ENCODE results near the gene RRP1B.
"Not testable (repeated sequence)": the region's sequence is repeated elsewhere in the genome, so short reads cannot be mapped to it uniquely, and the experiment has no call there.

RRP1B gene

DNA sequence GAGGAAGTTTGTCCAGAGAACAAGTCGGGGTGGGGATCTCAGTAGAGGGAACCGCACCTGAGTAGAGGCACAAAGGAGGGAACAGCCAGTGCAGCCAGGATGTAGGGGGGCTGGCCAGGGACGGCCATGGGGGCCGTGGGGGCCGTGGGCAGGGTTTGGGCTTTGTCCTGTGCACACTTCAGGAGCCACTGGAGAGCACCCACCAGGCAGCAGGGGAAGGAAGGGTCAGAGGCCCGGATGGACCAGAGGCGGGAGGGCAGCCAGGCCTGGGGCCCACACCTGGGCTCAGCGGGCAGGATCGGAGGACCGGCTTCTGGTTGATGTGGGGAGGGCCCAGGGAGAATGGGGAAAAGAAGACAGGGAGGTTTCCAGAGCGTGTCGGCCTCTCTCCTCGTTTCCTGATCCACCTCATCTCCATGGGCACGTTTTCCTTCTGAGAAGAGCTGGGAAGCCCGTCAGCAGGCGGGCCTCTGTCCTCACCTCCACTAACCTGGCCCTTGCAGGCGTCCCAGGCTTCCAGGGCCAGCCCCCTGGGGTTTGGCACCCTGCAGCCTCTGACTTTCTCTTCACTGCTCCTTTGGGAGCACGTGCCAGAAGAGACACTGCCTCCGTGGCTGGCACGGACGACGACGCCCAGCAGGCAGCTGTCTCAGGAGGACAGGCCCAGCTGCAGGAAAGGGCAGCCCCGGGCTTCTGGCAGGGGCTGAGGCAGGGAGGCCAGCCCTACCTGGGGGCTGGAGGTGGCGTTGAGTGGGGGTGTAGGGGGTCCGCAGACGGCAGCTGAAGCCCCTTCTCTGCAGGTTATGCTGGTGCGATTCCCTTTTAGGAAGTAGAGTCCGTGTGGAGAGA lies 42.8 kb downstream of the RRP1B start:
- DNase-seq (ENCODE audit: low read depth): no peak

DNA sequence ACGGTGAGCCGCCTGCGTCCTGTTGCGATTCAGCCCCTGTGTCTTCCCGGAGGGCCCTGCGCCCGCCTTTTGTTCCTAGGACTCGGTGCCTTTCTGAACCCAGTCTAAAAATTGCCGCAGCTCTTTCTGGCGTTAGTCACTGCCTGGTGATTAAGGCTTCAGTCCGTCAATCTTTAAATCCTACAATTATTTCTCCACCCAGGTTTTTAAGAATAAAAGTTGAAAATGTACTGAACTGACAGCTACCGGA lies 43.4 kb downstream of the RRP1B start:
- no peak for DNase-seq (ENCODE audit: low read depth)

GRCh38 chr21:43703035-43703880 lies 43.9 kb downstream of the RRP1B start:
- DNase-seq (ENCODE audit: low read depth): no peak

DNA sequence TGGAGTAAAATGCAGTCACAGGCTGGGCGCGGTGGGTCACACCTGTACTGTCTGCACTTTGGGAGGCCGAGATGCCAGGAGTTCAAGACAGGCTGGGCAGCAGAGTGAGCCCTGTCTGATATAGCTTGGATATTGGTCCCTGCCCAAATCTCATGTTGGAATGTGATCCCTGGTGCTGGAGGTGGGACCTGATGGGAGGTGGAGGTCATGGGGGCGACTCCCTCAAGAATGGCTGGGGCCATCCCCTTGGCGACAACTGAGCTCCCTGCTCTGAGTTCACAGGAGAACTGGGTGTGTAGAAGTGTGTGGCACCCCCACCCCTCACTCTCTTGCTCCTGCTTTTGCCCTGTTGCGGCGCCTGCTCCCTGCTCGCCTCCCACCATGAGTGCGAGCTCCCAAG lies 48.1 kb downstream of the RRP1B start:
- no peak for DNase-seq (ENCODE audit: low read depth)

DNA sequence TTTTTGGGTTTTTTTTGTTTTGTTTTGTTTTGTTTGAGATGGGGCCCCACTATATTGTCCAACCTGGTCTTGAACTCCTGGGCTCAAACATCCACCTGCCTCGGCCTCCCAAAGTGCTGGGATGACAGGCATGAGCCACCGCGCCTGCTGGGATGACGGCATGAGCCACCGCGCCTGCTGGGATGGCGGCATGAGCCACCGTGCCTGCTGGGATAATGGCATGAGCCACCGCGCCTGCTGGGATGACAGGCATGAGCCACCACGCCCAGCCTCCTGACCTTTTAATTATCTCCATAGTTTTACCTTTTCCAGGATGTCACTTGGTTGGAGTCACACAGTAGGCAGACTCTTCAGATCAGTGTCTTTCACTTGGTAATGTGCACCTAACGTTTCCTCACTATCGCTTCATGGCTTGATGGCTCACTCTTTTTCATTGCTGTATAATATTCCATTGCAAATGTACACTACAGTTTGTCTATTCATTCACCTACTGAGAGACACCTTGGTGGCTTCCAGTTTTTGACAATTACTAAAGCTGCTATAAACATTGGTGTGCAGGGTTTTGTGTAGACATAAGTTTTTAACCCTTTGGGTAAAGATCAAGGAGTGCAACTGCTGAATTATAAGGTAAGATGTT lies 49.5 kb downstream of the RRP1B start:
- DNase-seq (ENCODE audit: low read depth): no peak

- DNase-seq (ENCODE audit: low read depth): no peak
These were observed 53.0 kb downstream of the RRP1B start for GRCh38 chr21:43712268-43712942.

DNA sequence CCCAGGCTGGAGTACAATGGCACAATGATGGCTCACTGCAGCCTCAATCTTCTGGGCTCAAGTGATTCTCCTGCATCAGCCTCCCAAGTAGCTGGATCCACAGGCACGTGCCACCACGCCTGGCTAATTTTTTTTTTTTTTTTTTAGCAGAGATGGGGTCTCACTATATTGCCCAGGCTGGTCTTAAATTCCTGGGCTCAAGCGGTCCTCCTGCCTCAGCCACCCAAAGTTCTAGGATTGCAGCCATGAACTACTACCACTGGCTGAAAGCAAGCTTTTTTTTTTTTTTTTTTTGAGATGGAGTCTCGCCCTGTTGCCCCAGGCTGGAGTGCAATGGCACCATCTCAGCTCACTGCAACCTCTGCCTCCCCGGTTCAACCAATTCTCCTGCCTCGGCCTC lies 53.8 kb downstream of the RRP1B start:
- not testable (repeated sequence) for DNase-seq (ENCODE audit: low read depth)

DNA sequence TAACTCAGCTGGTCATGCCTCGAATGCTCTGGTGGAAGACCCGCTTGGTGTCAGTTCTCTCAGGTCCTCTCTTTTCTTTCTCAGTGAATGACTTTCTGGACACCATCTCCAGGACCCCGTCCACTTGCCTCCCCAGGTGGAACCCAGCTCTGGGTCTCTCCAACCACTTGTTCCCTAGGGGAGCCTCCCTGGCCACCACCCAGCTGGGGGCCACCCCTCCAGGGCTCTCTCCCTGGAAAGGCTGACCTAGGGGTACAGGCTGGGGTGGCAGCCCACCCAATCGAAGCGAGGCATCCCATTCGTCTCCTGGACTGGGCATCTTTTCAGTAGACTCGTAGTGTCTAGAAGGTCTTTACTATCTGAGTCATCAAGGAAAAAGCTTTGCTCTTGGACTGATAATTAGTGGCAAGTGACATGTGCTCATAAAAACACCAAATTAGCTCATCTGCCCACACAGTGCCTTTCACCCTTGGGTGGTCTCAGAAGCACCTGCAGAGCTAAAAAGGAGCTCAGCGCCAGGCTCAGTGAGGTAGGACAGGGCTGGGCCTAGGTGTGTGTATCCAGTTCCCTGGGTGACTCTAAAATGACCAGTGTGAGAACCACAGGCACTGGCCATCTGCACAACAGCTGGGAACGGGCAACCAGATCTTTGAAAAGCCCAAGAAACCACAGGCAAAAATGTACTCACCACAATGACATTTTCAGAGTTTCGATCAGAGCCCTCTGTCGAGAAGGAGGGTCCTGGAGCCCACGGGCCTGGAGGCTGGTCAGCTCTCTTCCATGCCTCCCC lies 57.2 kb downstream of the RRP1B start:
- DNase-seq (ENCODE audit: low read depth): no peak

DNA sequence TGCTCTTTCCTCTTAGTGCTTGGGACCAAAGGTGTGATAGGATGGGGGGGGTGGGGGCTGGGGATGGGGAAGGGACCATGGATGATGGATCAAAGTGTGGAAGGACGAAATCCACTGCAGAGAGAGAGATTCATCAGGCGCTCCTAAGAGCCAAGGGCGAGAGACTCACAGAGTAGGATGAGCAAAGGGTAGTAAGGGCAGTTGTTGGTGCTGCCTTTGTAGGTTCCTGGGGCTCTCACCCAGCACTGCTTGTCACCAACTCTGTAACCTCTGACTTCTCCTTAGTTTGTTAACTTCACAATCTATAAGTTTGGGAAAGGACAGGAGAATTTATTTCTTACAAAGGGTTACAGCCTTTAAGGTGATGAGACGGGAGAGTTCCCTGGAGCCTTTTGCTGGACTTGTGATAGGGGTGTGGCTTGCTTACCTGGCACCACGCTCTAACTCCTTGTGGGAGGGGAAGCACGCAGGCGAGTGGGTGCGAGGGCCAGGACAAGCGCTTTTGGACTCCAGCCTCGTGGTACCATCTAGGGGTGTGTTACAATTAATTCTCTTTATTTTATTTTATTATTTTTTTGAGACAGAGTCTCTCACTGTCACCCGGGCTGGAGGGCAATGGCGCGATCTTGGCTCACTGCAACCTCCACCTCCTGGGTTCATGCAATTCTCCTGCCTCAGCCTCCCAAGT lies 58.0 kb downstream of the RRP1B start:
- no peak for DNase-seq (ENCODE audit: low read depth)

- no peak for DNase-seq (ENCODE audit: low read depth)
These were observed 58.9 kb downstream of the RRP1B start for GRCh38 chr21:43717967-43718871.

DNA sequence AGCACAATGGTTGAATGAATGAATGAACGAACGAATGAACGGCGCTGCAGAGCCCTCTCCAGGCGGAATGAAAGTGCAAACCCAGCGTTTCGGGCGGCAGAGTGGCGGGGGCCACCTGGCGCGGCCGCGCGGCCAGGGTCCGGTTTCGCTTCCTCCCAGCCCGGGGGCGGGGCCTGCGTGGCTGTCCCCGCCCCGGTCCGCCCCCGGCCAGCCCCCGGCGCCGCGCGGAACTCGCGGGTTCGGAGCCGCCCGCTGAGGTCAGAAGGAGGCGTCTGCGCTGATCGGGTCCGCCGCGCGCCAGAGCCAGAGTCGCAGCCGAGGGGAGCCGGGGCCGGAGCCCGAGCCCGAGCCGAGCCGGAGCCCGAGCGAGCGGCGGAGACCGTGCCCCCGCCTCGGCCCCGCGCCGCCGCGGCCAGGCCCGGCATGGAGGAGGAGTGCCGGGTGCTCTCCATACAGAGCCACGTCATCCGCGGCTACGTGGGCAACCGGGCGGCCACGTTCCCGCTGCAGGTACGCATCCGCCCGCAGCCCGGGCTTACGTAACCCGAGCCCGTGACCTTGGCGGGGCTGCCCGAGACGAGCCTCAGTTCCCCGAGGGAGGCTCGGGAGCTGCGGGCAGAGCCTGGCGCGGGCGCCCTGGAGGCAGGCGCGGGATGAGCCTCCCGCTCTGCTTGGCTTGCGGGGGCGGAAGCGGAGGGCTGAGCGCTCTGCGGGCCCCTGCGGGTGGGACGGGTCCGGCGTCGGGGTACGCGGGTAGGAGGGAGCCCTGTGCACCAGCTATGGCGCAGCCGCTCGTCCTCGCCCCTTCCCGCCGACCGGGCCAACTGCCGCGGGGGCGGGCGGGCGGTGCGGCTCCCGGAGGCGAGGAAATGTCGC lies 59.8 kb downstream of the RRP1B start, which contains the start of gene PDXK:
Gene PDXK (plus strand): TSS at position 258 of the 876 bp plus-strand sequence. CDS start 166 bp downstream, at position 424.
- peak; percentile 66 for DNase-seq (ENCODE audit: low read depth)

DNA sequence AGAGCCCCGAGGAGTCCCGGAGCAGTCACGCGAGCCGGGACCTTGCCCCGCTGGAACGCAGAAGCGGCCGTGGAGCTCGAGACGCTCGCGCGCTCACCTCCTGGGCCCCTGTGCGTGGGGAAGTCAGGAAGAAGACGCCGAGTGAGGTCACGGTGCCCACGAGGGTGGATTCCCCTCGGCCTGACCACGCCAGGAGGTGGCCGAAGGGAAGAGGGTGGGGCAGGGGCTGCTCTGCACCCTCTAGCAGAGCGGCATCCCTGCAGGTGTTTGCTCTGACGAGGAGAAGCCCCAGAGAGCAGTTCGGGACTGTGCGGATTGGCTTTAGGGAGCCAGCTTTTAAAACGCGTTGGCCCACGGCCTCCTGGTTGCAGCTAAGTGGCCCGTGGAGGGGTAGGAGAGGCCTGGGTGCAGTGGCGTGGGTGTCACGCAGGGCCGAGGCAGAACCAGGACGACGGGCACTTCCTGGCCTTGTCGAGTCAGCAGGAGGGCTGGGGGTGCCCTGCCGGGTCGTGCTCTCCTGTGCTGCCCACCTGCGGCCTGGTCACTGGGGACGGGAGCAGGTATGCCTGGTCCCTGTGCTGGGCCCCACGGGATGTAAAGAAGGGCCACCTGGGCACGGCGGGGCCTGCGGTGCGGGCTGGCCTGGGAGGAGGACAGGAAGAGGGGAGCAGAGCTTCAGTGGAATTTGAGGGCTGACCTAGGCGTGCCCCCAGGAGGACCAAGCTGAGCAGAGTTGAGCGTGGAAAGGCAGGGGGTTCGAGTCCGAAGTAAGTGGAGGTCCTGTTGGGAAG lies 60.6 kb downstream of the RRP1B start:
- DNase-seq (ENCODE audit: low read depth): no peak

DNA sequence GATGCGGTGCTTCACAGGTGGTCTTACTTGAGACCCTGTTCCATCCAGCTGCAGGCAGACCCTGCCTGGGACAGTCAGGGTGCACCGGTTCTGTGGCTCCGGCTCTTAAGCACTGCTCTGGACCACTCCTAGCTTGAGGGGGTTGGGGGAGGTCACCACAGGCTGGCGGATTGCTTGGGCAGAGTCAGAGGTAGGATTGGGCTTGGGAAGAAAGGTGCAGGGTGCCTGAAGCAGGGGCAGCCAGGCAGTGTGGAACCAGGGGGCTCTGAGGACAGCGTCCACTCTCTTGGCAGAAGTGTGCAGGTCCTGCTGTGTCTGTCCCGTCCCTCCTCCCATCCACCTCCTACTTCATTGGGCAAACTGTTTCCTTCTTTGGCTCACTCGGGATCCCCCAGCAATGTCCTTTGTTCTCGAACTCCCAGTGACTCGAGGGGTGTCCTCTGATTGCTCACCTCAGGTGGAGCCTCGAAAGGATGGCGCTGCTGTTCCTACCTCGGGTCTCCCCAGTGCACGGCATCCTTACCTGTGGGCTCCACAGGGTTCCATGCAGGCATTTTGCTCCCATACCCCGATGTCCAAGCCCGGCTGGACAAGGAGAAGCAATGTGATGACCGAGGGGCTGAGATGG lies 61.3 kb downstream of the RRP1B start:
- no peak for DNase-seq (ENCODE audit: low read depth)

GRCh38 chr21:43721206-43721605 lies 61.8 kb downstream of the RRP1B start:
- no peak for DNase-seq (ENCODE audit: low read depth)

DNA sequence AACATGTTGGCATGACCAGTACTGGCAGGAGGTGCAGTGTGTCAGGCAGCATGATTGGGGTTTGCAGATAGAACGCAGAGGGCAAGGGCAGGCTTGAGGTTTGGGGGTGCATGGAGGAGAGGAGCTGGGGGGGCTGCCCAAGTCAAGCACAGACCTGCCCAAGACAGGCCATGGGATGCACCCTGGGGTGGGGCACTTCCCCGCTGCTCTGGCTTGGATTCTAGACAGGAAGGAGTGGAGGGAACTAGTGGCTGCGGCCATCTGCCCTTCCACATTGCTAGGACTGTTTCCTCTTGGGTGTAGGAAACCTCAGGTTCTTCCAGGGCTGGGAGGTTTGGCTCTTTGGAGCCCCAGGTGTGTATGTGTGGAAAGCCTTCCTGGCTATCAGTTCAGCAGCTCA lies 62.6 kb downstream of the RRP1B start:
- DNase-seq (ENCODE audit: low read depth): no peak

GRCh38 chr21:43723648-43724047 lies 64.3 kb downstream of the RRP1B start:
- DNase-seq (ENCODE audit: low read depth): no peak

All from T follicular helper cell (primary cell).